GM12864 (cell line): Measurements from ENCODE around the gene FAM180B.
"Not testable (repeated sequence)": the region's sequence is repeated elsewhere in the genome, so short reads cannot be mapped to it uniquely, and the experiment has no call there.

Experiments used
- DNase-seq: peaks from one replicate; pipeline ENCODE4 v3.0.0-alpha.2; 2011; ENCODE audit warnings: low read depth
- H3K4me3 ChIP-seq: 2 replicates; pipeline ENCODE4 v1.5.1; 2011; ENCODE audit warnings: mild to moderate bottlenecking, low read depth, low read length, control low read depth
- TF ChIP-seq, protein P1 (sequence below): IDR thresholded peaks from 2 replicates; pipeline ENCODE4 v1.5.1; 2011; ENCODE audit warnings: low read depth, mild to moderate bottlenecking, moderate library complexity, low read length, control low read depth, inconsistent platforms; ENCODE audit errors: missing control alignments

FAM180B gene

DNA sequence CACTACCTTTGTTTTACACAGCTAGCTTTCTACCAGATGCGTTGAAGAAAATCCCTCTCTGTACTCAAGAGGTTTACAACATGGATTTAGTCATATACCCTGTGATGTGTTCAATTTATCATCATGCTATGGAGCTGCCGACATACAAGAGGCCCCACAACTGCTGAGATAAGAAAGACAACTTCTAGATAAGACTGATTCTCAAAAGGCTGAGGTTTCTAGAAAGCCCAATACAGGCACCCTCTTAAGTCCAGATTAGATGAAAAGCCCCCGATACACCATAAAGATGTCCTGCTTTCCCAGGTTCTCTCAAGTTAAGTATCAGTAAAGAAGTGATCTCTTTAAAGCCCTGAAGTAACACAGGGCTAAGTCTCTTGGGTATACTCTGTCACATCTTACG lies 41.5 kb downstream of the FAM180B start:
- TF ChIP-seq, protein P1, sequence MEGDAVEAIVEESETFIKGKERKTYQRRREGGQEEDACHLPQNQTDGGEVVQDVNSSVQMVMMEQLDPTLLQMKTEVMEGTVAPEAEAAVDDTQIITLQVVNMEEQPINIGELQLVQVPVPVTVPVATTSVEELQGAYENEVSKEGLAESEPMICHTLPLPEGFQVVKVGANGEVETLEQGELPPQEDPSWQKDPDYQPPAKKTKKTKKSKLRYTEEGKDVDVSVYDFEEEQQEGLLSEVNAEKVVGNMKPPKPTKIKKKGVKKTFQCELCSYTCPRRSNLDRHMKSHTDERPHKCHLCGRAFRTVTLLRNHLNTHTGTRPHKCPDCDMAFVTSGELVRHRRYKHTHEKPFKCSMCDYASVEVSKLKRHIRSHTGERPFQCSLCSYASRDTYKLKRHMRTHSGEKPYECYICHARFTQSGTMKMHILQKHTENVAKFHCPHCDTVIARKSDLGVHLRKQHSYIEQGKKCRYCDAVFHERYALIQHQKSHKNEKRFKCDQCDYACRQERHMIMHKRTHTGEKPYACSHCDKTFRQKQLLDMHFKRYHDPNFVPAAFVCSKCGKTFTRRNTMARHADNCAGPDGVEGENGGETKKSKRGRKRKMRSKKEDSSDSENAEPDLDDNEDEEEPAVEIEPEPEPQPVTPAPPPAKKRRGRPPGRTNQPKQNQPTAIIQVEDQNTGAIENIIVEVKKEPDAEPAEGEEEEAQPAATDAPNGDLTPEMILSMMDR, result no peak
- H3K4me3 ChIP-seq, result no peak overlapping the region
- DNase-seq, result no peak

DNA sequence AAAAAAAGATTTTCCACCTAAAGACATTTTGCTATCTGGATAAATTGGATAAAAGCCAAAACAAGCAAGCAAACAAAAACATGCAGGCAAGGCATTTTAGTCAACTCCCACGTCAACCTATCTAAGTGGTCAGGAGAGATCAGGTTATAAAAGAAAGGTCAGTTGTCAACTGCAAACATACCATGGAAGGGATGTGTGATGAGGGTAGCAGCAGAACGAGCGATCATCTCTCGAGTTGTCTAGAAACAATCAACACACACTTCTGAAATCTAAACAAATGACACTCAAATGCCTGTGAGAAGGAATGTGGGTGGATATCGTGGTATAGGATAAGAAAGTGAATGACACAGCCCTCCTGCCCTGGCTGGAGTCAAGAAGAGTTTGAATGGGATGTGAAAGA lies 45.0 kb downstream of the FAM180B start:
- TF ChIP-seq, protein P1, result no peak

DNA sequence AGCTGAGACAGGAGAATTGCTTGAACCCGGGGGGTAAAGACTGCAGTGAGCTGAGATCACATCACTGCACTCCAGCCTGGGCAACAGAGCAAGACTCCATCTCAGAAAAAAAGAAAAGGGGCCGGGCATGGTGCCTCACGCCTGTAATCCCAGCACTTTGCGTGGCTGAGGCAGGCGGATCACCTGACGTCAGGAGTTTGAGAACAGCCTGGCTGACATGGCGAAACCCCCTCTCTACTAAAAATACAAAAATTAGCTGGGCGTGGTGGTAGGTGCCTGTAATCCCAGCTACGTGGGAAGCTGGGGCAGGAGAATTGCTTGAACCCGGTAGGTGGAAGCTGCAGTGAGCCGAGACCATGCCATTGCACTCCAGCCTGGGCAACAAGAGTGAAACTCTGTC lies 49.9 kb downstream of the FAM180B start:
- H3K4me3 ChIP-seq, DNase-seq: not testable (repeated sequence)

More for the DNA sequence above, 45.0 kb downstream of the FAM180B start:
- no peak for DNase-seq
- H3K4me3 ChIP-seq, result no peak overlapping the region
